Sigmoid colon (tissue), 4 donors: ENCODE data around the gene IL17RB.

Experiments
- CTCF ChIP-seq, 4 experiments: fragments of 450-650 bp in 3 of 4; fragments of 200-600 bp in 1 of 4; IDR thresholded peaks; one replicate each; pipeline ENCODE4 v1.5.1; 2016 to 2019; ENCODE audit warnings: antibody characterized with exemption in 4 of 4, mild to moderate bottlenecking in 3 of 4, moderate library complexity in 2 of 4
- EP300 ChIP-seq, 4 donors: sonication (generic); formaldehyde crosslinking; IDR thresholded peaks; one replicate each; pipeline ENCODE4 v1.6.1; 2017; ENCODE audit warnings: antibody characterized with exemption in 4 of 4
- POLR2A ChIP-seq, 2 donors: fragments of 450-650 bp; IDR thresholded peaks; one replicate each; pipeline ENCODE4 v1.6.1; 2016; ENCODE audit warnings: antibody characterized with exemption in 2 of 2, mild to moderate bottlenecking in 2 of 2, moderate library complexity in 2 of 2
- POLR2AphosphoS5 ChIP-seq, 4 donors: sonication (generic); formaldehyde crosslinking; IDR thresholded peaks; one replicate each; pipeline ENCODE4 v1.6.1; 2017; ENCODE audit warnings: antibody characterized with exemption in 4 of 4

DNA sequence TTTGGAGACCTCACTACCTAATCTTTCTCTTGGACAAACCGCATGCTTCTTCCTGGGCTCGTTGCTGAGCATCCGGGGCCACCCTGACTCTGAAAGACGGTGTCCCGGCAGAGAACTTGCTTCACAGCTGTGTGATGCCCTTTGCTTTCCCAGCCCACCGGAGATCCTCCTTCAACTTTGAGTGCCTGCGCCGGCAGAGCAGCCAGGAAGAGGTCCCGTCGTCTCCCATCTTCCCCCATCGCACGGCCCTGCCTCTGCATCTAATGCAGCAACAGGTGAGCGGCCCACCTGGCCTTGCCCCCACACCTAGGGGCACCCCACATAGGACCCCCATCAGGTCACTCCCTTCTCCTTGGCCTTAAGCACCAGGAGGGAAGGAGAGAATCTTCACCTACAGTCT lies 37.9 kb upstream of the IL17RB start:
- TF ChIP-seq CTCF (IDR thresholded peaks at IDR 0.05) (no peak), POLR2A (IDR thresholded peaks at IDR 0.05) (no peak), POLR2AphosphoS5 (IDR thresholded peaks at IDR 0.05) (no peak), EP300 (IDR thresholded peaks at IDR 0.05) (no peak)
